Measurements from ENCODE around the gene PLEKHF1.
A peak's percentile ranks its signal among the peaks of the same experiment; 100 is the strongest.
"Not testable (repeated sequence)": the region's sequence is repeated elsewhere in the genome, so short reads cannot be mapped to it uniquely, and the experiment has no call there.

Gene PLEKHF1, protein sequence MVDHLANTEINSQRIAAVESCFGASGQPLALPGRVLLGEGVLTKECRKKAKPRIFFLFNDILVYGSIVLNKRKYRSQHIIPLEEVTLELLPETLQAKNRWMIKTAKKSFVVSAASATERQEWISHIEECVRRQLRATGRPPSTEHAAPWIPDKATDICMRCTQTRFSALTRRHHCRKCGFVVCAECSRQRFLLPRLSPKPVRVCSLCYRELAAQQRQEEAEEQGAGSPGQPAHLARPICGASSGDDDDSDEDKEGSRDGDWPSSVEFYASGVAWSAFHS
- total RNA-seq = 12.5 to 51.8 reads per million in 2 experiments

DNA sequence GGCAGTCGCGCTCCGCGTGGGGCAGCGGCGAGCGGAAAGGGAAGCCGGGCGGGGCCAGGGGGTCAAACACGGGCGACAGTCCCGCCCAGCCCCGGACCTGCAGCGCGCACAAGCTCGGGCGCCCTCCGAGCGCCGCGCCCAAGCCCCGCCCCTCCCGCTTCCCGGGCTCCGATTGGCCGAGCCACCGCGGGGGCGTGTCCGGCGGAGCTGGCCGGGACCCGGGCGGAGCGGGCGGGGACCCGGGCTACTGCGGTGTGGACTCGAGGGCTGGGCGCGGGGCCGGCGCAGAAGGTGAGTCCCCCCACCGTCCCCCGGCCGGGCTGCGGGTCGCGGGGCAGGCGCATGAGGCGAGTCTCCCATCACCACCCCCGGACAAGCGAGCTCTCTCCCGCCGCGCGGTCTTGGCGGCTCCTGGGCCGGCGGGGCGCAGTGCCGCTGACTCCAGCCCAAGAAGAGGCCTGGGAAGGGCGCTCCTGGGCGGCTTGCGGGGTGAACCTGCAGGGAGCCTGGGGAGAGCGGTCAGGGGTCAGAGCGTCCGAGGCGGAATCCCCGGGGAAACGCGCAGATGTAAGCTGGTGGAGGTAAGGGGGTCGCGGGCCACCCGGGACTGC lies at the start of gene PLEKHF1:
Gene PLEKHF1, plus strand, starts transcription at position 247 of the 611 bp plus-strand sequence. CDS start 8,379 bp downstream, outside the sequence.
- peak; percentile 71 for DNase-seq (ENCODE audit: low read depth)

DNA sequence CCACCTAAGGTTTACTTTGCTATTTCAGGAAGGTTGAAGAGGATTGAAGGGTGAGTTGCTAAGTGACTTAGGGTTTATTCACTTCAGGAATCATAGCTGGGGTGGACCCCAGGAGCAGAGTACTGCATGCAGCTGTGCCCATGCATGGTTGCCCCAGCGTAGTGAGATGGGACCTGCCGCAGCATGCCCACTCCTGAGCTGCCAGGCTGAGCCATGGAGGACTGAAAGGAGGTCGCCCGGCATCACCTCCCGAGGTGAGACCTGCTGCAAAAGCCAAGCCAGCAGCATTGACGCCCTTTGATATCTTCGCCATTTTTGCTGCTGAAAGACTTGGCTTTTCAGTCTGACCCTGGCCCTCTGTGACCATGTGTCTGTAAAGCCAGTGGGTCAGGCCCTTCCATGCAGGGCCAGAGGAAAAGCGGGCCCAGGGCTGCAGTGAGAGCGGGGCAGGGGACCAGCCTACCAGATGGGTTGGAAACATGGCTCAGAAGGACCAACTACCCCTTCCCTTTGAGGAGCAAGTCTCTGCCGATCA lies 49.3 kb upstream of the PLEKHF1 start:
- no peak for DNase-seq (ENCODE audit: low read depth)

DNA sequence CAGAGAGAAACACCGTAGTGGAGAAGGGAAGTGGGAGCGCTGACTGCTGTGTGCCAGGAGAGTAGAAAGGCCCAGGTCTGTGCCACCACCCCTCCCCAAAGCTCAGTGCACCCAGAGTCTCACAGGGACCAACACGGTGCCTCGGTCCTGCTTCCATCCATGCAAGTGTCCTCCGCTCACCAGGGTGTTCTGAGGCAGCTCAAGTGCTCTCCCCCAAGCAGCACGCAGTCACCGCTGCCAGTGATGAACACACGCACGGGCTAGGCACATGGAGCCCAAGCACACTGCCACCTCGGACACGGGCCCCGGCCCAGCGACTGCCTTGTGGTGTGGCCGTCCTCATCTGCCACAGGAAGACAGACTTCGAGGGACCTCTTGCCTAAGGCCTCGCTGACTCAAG lies 48.7 kb upstream of the PLEKHF1 start:
- DNase-seq (ENCODE audit: low read depth) = no peak

DNA sequence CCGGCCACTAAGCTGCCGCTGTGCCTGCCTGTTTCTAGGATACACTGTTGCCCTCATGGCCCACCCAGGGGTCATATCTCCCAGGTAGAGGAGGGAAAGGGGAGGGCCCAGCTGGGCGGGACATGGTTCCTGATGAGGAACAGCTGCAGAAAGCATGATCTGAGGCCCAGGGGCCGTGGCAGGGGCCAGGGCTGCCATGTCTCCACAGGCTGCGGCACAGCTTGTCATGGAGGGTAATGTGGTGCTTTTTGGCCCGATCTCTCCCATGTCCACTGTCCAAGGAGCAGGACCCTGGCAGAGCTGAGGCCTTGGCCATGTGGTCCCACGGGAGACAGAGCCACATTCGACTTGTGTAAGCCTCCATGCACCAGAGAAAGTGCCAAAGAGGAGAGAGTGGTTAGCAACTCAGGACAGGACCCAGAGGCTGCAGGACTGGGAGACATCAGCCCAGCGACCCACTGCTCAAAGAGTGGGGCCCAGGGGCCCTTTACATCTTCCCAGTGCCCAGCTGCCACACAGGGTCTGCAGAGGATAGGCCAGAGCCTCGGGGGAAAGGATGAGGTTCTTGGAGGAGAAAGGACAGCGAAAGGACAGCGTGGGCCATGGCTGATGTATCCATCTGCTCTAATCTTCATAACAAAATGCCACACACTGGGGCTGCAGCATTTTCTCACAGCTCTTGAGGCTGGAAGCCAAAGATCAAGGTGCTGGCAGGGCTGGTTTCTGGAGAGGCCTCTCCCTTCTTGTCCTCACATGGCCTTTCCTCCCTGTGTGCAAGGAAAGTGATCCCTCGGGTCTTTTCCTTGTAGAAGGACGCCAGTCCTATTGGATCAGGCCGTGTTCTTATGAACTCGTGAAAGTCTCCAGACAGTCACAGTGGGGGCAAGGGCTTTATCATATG lies 47.6 kb upstream of the PLEKHF1 start:
- no peak for DNase-seq (ENCODE audit: low read depth)

DNA sequence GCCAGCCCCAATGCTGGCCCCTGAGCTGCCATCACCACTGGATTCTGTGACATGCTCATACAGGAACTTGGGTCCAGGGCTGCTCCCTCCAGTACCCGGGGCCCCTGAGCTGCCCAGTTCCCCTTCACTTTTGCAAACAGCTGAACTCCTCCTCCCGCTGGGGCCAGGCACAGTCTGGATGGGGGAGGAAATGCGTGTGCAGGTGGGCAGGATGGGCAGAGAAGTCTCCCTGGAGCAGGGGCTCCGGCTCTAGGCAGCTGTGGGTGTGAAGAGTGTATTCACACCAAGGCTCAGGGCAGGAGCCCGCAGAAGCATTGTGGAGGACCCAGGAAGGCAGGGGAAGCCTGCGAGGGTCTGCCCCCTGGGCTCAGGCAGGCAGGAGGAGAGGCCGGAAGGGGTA lies 46.8 kb upstream of the PLEKHF1 start:
- DNase-seq (ENCODE audit: low read depth) = no peak

DNA sequence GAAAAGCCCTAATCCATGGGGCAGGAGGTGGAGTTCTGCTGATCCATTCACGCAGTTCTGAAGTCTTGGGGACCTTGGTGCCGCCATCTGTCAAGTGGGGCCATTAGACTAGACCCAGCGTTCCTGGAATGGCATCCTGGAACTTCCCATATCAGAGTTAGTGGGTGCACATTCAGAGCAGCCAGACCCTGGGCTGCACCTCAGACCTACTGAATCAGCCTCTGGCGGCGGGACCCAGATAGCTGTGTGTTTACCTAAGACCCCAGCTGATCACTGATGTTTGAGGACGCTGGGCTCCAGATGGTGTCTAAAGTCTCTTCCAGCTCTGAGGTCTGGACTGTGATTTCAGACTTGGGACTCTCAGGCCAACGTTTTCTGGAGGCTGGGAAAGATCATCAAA lies 46.4 kb upstream of the PLEKHF1 start:
- DNase-seq (ENCODE audit: low read depth) = no peak

DNA sequence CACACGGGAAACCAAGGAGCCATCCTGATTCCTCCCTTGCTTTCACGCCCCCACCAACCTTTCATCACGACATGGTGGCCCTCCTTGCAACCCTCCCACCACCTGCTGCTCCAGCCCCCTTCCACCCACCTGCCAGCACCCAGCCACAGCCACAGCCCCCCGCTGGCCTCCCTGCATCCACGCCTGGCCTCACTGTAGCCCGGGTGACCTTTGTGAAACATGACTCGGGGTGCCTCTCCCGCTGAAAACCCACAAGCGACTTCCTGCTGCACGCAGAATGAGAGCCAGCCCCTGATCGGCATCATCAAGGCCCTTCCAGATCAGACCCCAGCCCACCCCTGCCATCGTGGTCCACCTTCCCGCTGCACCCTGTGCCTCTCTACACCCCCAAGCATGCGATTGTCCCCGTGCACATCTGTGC lies 44.3 kb upstream of the PLEKHF1 start:
- no peak for DNase-seq (ENCODE audit: low read depth)

DNA sequence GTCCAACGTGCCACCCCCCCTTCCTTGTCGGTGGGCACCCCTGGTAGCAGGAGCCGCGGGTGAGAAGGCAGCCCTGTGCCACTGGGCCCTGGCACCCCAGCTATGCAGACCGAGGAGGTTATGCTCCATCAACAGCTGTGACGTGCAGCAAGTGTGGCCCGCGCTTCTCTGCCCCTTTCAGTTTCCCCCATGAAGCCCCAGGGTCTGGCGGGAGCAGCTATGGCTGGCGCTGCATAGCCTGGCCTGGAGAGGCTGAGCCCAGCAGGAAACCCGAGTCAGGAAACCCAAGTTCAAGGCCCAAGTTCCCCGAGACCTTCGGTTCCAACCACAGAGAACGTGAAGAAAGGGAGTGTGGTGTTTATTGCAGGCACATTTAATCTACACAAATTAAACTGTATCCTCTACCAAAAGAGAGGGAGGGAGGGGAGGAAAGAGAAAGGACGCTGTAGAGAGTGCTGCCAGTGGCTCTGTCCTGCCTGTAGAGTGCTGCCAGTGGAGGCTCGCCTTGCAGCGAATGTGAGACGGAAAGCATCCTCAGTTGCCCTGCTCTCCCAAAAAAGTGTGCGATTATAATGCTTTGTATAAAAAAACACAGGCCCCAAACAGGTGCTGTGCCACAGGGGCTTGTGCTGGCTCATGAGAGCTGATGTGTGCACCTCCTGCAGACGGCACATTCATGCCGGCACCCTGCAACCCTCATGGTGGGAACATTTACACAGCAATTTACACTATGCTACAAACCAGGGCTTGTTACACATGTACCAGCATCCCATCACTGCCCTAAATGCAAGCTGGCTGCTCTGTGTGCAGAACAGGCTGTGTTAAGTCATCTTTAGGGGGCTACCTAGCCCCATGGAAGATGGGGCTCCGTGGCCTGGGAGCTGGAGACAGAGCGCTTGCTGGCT lies 42.8 kb upstream of the PLEKHF1 start:
- no peak for DNase-seq (ENCODE audit: low read depth)

DNA sequence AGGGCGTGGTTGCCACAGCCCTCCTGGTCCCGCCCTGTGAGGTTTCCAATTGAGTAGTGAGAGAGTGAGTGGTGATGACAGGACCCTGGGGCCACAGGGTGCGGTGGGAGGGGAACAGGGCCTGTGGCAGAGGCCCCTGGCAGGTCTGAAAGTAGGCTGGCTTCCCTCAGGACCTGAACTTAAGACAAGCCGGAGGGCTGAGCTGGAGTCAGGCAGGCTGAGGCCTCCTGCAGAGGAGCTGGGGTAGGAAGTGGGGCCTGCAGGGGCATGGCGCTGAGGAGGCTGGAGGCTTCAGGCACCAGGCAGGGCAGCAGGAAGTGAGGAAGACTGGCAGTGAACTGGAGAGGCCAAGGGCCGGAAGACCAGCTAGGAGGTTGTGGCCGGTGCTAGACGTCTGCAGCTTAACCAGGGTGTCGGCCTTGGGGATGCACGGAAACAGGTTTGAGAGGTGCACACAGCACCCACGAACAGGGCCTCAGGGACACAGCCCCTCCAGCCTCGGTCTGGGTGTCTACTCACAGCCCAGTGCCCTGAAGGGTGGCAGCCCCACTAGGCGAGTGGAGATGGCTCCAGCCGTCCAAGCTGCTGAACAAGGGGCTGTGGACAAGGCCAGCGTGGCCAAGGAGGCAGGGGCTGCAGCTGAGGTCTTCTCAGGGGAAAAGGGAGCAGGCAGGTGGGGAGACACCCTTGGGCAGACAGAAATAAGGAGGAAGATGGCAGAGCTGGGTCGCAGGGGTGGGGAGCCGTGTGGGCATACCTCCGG lies 41.4 kb upstream of the PLEKHF1 start:
- DNase-seq (ENCODE audit: low read depth) = no peak

DNA sequence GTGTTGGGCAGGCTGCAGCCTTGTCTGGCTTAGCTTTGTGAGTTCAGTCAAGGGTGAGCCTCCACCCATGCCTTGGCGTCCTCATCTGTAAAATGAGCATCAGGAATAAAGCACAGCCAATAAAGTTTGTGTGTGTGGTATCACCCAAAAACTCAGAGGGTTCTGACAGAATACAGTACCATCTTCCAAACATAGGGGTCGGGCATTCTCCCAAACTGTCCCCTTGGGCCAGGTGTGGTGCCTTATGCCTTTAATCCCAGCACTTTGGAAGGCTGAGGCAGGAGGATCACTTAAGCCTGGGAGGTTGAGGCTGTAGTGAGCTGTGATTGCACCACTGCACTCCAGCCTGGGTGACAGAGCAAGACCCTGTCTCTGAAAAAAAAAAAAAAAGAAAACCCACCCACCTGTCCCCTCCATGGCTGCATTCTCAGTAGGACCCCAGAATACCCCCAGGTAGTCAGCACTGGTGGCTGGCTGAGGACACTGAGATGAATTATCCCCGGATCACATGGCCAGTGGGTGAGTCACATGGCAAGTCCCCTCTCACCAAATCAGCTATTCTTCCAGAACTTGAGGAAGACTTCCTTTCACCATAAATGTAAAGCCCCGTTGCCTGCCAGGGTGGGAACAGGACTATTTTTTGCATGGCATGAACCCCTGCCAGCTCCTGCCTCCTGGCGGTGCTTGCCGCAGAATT lies 40.6 kb upstream of the PLEKHF1 start:
- DNase-seq (ENCODE audit: low read depth) = no peak

DNA sequence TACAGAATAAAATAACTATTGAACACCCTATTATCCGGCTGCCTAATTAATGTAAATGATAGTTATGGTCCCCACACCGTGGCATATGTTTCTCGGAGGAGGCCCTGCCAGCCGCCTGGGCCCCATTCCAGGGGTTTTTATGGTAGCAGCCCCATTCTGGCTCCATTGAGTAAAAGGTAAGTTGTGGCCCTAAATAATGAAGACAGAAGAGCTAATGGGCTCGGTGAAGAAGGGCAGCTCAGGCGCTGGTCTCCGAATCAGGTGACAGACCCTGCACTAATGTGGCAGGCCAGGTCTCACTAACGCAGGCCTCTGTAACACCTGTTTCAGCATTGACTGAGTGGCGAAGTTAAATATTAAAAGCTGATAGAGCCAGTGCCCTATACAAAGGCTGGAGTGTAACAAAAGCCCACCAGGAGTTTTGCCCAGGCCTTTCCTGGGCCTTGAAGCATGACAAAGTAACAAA lies 40.0 kb upstream of the PLEKHF1 start:
- DNase-seq (ENCODE audit: low read depth) = no peak

DNA sequence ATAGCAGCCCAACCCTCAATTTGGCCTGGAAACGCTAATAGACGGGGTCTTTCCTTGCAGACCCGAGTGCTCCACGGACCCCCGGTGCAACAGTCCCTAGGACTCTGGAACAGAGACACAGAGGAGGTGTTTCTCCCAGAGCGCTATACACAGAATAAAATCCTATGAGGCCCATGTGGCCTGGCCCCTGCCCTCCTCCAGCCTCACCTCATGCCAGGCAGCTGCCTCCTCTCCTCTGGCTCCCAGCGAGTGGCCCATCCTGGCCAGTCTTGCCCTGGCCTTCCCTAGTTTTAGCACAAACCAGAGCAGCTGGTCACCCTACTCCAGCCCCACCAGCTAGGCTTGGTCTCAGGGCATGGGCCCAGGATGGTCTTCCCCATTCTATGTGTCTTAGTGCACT lies 38.9 kb upstream of the PLEKHF1 start:
- DNase-seq (ENCODE audit: low read depth) = no peak

DNA sequence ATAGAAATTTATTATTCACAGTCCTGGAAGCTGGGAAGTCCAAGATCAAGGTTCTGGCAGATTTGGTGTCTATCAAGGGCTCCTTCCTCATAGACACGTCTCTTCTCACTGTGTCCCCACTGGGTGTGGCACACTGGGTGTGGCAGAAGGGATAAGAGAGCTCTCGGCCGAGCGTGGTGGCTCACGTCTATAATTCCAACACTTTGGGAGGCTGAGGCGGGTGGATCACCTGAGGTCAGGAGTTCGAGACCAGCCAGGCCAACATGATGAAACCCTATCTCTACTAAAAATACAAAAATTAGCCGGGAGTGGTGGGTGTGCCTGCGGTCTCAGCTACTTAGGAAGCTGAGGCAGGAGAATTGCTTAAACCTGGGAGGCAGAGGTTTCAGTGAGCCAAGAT lies 38.4 kb upstream of the PLEKHF1 start:
- DNase-seq (ENCODE audit: low read depth) = not testable (repeated sequence)

DNA sequence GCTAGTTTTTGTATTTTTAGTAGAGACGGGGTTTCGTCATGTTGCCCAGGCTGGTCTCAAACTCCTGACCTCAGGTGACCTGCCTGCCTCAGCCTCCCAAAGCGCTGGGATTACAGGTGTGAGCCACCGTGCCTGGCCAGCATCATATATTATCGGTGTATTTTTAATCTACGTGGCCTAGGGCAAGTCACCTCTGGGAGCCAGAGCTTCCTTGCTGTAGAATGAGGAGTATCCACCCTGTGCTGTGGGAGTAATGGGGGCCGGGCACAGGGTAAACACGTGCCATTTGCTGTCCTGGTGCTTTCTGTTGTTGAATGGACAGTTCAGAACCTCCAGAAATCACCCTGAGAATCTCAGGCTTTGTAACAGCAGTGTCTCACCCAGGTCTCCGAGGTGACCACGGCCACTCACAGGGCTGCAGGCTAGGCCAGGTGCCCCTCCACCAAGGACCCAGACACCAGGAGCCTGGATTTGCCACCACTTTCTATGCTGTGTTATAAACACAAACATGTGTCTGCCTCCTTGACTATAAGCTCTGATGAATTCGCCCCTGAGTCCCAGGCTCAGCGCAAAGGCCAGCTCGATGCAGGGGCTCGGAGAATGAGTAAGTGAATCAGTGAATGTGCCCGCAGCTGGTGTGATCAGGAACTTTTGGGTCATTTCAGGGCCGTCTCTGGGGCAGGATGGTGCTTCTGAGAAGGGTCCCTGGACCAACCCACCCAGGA lies 36.4 kb upstream of the PLEKHF1 start:
- DNase-seq (ENCODE audit: low read depth) = no peak

DNA sequence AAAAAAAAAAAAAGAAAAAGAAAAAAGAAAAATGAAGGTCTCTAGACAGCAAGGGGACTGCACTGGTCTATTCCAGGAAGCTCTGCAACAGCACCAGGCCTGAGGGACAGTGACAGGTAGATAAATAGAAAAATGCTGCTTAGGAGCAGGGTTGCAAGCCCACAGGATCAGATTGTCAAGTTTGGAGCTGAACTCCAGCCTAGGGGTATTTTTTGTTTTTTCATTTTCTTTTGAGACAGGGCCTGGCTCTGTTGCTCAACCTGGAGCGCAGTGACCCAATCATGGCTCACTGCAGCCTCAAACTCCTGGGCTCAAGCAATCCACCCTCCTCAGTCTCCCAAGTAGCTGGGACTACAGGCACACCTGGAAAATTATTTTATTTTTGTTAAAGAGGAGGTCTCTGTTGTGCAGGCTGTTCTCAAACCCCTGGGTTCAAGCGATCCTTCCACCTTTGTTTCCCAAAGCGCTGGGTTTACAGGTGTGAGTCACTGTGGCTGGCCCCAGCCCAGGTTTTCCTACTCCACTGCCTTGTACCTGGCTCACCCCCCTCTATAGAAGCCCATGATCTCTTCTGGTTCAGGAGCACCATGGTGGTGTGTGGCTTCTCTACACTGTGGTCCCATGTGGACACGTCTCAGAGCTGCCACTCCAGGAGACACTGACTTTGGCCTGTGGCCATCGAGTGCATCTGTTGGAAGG lies 35.3 kb upstream of the PLEKHF1 start:
- no peak for DNase-seq (ENCODE audit: low read depth)

DNA sequence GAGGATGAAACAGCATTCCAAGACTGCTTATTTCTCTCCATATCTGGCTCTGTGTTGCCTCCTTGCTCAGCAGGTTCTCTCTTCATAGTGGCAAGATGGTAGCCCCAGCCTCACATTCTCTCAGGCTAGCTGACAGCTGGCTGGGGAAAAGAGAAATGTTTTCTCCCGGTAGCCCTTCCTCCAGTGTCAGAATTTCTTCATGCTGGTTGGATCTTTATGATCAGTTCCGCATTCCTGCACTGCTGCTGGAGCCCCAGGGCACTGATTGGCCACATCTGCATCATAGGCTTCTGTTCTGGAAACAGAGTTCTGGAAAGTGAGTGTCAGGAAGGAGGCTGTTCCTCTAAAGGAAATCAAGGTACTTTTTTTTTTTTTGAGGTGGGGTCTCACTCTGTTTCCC lies 34.6 kb upstream of the PLEKHF1 start:
- no peak for DNase-seq (ENCODE audit: low read depth)

DNA sequence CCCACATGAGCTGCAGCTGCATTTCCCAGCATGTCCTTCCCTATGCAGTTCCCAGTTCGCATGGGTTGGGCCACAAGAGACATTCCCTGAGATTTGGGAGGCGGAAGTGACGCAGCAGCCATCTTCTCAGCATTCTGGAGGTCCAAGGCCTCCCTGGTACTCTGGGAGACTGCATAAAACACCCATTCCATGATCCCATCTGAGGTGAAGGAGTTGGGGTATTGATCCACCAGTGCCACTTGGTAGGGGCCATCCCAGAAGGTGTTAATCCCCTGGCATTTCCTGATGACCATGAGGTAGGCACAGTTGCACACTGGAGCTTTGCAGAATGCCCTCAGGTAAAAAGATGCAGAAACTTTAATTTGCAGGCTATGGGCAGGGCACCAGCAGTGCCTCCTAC lies 33.8 kb upstream of the PLEKHF1 start:
- no peak for DNase-seq (ENCODE audit: low read depth)

DNA sequence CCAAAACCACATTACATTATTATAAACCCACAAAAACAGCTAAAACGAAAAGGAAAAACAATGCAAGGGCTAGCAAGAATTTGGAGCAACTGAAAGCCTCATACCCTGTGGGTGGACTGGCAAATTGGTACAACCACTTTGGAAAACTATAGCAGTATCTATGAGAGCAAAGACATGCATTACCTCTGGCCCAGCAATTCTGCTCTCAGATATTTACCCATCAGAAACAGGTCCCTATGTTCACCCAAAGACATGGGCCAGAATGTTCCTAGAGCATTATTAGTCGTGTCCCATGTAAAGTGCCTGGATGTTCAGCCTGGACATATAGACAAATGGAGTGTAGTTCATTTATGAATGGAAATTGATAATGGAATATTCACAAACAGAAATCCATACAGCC lies 31.3 kb upstream of the PLEKHF1 start:
- no peak for DNase-seq (ENCODE audit: low read depth)
